Esophagus muscularis mucosa (tissue), 3 donors: ENCODE results near the gene OR11A1.

Source experiments
- CTCF ChIP-seq, 3 experiments: fragments of 200-600 bp in 2 of 3; fragments of 450-650 bp in 1 of 3; sonication (generic) in 2 of 3; IDR thresholded peaks; one replicate each; pipeline ENCODE4 v1.5.1; 2017 to 2019; ENCODE audit warnings: antibody characterized with exemption in 3 of 3, mild to moderate bottlenecking in 2 of 3, moderate library complexity in 1 of 3
- EP300 ChIP-seq: sonication (generic); formaldehyde crosslinking; IDR thresholded peaks from one replicate; pipeline ENCODE4 v1.6.1; 2017; ENCODE audit warnings: antibody characterized with exemption

GRCh38 chr6:29501106-29501505 lies 44.2 kb upstream of the OR11A1 start:
- no peak for TF ChIP-seq CTCF (IDR thresholded peaks at IDR 0.05)
- TF ChIP-seq EP300, result no peak
